D721Med (cell line): ENCODE data around the gene NUDT17.
A peak's percentile ranks its signal among the peaks of the same experiment; 100 is the strongest.

Experiments
- DNase-seq: peaks from one replicate; pipeline ENCODE4 v3.0.0; 2011; ENCODE audit warnings: low spot score; ENCODE audit not compliant: insufficient read length
- FAIRE-seq: peaks from 2 replicates; lab custom pipeline; 2011; peaks lifted over from hg19 to GRCh38; lab: Jason Lieb, UNC
- TF ChIP-seq, protein P1 (sequence below): IDR thresholded peaks from 2 replicates; pipeline ENCODE4 v1.5.1; 2012; ENCODE audit warnings: mild to moderate bottlenecking, control low read depth; ENCODE audit not compliant: insufficient read depth; ENCODE audit errors: missing control alignments

Gene NUDT17

GRCh38 chr1:145849356-145850160 lies 4.1 kb downstream of the NUDT17 start:
- TF ChIP-seq, protein P1, sequence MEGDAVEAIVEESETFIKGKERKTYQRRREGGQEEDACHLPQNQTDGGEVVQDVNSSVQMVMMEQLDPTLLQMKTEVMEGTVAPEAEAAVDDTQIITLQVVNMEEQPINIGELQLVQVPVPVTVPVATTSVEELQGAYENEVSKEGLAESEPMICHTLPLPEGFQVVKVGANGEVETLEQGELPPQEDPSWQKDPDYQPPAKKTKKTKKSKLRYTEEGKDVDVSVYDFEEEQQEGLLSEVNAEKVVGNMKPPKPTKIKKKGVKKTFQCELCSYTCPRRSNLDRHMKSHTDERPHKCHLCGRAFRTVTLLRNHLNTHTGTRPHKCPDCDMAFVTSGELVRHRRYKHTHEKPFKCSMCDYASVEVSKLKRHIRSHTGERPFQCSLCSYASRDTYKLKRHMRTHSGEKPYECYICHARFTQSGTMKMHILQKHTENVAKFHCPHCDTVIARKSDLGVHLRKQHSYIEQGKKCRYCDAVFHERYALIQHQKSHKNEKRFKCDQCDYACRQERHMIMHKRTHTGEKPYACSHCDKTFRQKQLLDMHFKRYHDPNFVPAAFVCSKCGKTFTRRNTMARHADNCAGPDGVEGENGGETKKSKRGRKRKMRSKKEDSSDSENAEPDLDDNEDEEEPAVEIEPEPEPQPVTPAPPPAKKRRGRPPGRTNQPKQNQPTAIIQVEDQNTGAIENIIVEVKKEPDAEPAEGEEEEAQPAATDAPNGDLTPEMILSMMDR, result peak; percentile 13
- FAIRE-seq (no peak), DNase-seq (no peak)

DNA sequence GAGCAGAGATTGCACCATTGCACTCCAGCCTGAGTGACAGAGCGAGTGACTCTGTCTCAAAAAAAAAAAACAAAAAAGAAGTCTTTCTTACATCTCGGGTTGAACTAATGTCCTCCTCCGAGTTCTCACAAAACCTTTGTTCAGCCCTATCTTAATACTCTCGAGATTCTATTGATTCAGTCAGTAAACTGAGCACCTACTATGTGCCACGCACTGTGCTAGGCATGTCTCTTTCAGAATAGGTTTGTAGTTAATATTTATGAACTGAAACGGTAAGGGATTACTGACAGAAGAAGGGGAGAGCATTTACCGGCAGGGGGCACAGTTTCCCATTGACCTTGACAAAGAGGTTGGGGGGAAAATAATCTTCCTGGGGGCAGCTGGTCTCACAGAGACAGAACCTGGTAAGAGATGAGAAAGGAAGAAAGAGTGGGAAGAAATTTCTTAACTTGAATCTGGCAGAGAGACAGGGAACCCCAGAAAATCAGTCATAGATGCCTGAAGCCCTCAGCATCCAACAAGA lies 10.1 kb downstream of the NUDT17 start:
- no peak for FAIRE-seq
- no peak for DNase-seq
- TF ChIP-seq, protein P1, result peak; percentile 48

DNA sequence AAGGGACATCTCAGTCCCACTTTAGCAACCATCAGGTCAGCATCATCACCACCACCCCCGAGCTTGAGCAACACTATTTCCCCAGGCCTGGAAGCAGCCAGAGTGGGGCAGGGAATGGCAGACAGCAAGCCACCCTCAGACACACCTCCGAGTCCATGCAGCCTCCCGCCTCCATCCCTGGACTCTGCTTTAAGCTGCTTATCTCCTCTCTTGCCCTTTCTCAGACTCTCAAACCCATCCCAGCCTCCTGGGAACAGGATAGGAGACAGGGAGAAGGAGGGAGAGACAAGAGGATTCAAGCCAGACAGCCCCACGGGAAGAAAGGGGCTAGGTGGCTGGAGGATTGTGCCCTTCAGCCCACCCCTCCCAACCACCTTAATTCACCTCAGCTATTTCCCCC lies 11.7 kb downstream of the NUDT17 start:
- TF ChIP-seq, protein P1, result no peak
- DNase-seq, result peak; percentile 77
- no peak for FAIRE-seq

DNA sequence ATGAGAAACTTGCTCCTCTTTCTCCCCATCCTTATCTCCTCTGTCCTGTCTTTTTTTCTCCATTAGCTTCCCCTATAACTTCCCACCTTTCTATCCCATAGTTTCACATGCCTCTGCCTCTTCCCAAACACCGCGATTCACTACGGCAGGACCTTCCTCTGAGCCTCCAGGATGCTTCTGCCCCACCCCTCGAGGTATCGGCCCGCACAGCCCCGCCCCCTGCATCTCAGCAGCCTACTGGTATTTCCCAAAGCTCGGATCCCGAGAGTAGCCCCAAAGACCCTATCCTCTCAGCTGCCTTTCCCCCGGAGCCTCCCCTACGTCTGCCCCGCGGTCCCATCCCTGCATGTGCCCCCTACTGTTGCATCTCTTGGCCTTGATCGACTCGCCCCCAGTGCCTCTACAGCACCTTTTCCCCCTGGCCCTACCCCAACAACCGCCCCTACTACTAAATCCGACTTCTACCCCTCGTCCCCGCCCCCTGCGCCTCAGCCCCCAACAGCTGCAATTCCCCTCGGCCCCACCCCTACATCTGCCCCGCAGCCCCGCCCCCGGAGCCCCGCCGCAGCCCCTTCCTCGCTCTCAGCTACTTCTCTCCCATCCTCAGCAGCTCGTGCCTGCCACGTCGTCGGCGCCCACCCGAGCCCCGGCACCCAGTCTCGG lies 12.9 kb downstream of the NUDT17 start:
- TF ChIP-seq, protein P1, result no peak
- no peak for DNase-seq
- no peak for FAIRE-seq

DNA sequence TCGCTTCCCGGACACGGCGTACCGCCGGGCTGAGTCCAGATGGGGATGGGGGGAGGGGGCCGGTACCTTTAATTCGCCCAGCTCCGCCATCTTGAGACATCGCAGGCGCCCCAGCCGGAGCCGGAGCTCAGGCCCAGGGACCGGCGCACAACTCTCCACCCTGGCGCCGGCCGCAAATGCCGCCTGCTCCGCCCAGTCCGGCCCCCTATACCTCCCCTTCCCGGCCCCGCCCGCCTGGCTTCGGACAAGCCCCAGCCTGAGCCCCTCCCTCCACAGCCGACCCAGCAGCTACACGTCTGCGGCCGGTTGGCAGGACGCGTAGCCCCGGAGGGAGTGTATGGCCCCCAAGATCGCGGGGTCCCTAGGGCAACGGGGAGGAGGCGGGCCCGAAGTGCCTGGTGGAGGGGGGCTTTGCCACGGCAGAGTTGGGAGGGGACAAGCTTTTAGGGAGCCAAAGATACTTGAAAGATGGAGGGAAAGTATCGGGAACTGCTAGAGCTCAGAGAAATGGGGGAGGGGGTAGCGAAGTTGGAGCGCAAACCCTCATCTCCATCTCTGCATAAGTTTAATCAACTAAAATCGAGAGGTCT lies 13.6 kb downstream of the NUDT17 start, which contains the start of gene PIAS3:
TSS of gene PIAS3 (minus strand) at position 181 of the 590 bp plus-strand sequence. CDS start at position 90, 91 bp downstream.
- DNase-seq, result peak; percentile 94
- no peak for FAIRE-seq
- TF ChIP-seq, protein P1, result no peak

GRCh38 chr1:145859491-145860023 lies 14.1 kb downstream of the NUDT17 start:
- TF ChIP-seq, protein P1, result no peak
- no peak for FAIRE-seq
- peak; percentile 88 for DNase-seq
